GM12875 (cell line): ENCODE data around the gene HYAL1.

Experiments used
- H3K4me3 ChIP-seq: one replicate; pipeline ENCODE4 v1.5.1; 2011; ENCODE audit warnings: low read depth, low read length, control low read depth
- TF ChIP-seq, protein P1 (sequence below): IDR thresholded peaks from 2 replicates; pipeline ENCODE4 v1.5.1; 2011; ENCODE audit warnings: low read depth, mild to moderate bottlenecking, control low read depth, inconsistent platforms, low read length, moderate library complexity, borderline replicate concordance; ENCODE audit not compliant: insufficient read depth

HYAL1 gene, protein sequence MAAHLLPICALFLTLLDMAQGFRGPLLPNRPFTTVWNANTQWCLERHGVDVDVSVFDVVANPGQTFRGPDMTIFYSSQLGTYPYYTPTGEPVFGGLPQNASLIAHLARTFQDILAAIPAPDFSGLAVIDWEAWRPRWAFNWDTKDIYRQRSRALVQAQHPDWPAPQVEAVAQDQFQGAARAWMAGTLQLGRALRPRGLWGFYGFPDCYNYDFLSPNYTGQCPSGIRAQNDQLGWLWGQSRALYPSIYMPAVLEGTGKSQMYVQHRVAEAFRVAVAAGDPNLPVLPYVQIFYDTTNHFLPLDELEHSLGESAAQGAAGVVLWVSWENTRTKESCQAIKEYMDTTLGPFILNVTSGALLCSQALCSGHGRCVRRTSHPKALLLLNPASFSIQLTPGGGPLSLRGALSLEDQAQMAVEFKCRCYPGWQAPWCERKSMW

DNA sequence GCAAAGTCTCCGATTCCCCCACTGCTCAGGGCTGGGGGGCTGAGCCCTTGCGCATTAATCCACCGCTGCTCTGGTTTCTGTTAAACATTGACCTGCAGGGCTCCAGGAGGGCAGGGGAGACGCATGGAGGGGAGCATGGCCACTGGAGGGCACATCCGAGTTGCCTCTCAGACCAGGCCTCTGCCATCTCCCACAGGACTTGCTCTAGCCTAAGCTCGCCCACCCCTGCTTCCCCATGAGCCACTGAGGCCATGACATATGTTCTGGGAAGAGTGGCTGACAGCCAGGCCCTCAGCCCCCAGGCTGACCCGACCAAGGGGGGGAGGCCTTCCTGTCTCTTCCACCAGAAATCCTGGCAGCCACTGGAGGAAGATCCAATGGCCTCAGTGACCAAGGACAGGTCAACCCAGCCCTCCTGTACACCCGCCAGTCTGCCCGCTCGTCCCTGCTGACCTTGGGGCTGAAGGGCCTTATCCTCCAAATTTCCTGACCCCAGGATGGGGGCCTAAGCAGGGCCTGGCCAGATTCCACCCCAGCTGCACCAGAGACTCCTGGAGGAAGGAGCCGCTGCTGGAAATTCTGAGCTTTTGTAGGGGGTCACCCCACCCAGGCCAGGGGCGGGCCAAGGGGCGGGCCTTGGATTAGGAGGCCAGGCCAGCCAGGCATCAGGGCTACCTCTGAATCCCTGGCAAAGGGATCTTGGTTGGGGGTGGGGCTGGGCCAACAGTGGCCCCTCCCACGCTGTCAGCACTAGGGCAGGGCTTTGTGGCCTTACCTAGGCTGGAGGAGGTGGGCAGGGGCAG, at the start of gene HYAL1:
Gene HYAL1, minus strand, starts transcription at position 562 of the 803 bp plus-strand sequence. CDS start 618 bp downstream, outside the sequence.
- H3K4me3 ChIP-seq = no peak within 1 kb of the TSS
- TF ChIP-seq, protein P1, sequence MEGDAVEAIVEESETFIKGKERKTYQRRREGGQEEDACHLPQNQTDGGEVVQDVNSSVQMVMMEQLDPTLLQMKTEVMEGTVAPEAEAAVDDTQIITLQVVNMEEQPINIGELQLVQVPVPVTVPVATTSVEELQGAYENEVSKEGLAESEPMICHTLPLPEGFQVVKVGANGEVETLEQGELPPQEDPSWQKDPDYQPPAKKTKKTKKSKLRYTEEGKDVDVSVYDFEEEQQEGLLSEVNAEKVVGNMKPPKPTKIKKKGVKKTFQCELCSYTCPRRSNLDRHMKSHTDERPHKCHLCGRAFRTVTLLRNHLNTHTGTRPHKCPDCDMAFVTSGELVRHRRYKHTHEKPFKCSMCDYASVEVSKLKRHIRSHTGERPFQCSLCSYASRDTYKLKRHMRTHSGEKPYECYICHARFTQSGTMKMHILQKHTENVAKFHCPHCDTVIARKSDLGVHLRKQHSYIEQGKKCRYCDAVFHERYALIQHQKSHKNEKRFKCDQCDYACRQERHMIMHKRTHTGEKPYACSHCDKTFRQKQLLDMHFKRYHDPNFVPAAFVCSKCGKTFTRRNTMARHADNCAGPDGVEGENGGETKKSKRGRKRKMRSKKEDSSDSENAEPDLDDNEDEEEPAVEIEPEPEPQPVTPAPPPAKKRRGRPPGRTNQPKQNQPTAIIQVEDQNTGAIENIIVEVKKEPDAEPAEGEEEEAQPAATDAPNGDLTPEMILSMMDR = no peak

DNA sequence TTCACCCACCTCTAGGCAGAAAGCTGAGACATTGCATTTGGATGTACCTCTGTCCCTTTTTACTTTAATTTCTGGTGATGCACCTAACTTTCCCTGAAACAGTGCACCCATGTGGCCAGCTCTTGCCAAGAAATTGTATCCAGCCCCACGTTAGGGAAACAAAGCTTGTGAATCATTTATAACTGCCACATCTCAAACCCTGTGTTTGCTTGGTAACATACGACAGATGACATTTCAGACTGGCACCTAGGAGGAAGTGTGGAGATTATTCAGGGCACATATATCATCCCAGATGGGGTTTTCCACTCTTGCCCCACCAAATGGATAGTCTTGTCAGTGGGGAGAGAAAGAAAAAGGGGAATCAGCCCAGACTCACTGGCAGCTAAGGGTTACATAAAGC, 49.4 kb upstream of the HYAL1 start:
- TF ChIP-seq, protein P1 = 0 out of 2 replicates have a peak, but pooled peaks have one; percentile 10

DNA sequence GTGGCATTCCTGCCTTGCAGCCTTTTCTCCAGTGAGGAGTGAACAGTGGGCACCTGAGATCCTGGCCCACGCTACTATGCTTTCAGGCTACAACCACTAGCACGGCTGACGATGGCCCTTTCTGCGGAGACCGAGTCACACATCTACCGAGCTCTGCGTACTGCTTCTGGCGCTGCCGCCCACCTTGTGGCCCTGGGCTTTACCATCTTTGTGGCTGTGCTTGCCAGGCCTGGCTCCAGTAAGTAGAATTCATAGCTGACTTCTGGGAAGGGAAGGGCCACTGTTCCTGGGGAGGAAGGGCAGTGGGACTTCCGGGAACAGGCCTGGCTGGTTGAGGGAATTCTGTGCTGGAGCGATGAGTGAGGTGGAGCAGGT, 47.9 kb upstream of the HYAL1 start:
- TF ChIP-seq, protein P1 = no peak
- peak overlapping the region; percentile 99 for H3K4me3 ChIP-seq

More for the DNA sequence above, 49.4 kb upstream of the HYAL1 start:
- H3K4me3 ChIP-seq = no peak overlapping the region

DNA sequence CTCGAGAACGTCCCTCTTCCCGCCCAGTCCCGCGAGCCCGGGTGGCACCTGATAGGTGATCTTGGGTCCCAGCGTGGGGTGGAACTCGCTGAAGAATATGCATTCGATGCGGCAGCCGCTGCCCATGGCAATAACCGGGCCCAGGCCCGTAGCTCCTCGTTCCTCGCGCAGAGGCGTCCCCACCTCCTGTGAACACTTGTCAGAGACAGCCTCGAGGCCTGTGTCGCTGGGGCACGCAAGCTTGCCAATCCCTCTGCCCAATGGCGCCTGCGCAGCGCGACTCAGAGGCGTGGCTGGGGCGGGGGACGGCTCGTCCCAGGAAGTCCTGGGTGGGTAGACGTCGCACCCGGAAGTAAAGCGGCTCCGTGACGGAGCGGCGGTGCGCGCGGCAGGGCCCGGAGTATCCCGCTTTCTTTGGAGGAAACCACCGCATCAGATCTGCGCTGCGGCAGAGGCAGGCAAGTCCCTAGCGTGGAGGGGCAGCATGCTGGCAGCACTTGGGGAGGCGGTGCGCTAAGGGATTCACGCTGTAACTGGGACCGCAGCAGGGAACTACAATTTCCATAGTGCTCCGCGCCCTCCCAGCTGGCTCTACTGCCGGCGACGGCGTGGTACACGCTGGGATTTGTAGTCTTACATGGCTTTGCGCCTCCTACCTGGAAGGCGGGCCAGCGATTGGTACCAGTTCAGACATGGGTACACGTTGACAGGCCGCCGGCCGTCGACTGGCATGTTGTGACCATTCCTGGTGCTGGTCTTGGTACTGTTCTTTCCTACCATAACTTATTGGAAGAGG, 47.4 kb upstream of the HYAL1 start, which contains the start of the genes CYB561D2 and NPRL2:
Gene CYB561D2, plus strand, starts transcription at position 336 of the 796 bp plus-strand sequence. CDS start 572 bp downstream, outside the sequence.
Gene NPRL2, minus strand, starts transcription at position 249 of the 796 bp plus-strand sequence. Its CDS starts 123 bp downstream, at position 126.
- TF ChIP-seq, protein P1 = no peak
- peak within 1 kb of the TSS; percentile 99 for H3K4me3 ChIP-seq

DNA sequence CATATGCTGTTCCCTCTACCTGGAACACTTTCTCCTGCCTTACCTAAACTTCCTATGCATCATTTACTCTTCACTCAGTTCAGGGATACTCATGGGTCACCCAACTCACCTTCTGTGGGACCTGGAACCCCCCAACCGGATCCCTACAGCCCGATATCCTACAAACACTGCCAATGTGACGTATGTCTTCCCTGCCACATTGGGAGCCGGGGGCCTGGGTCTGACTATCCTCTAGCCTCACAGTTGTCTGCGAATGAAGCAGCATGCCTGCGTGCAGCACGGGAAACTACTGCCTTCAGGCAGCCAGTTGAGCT, 46.8 kb upstream of the HYAL1 start:
- TF ChIP-seq, protein P1 = no peak
- peak overlapping the region; percentile 99 for H3K4me3 ChIP-seq

DNA sequence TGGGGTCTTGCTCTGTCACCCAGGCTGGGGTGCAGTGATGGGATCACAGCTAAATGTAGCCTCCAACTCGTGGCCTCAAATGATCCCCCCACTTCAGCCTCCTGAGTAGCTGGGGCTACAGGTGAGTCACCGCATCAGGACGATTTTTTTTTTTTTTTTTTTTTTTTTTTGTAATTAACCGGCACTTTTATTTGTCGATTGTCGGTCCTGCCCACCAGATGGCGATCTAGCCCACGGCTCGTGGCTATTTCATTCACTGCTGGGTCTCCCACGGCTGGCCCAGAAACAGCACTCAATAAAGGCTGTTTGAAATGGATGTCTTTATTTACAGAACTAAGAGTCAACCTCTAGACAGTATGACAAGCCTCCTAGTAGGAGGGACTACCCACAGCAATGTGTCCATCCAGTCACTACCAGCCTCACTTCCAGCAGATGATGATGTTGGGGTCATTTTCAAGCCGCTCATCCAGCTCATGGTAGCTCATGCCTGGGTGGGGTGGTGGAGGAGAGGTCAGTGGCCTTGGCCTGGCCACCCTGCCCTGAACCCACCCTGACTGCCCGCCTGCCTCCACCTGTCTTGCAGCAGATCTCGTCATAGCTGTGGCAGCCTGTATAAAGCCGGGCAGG, 43.9 kb upstream of the HYAL1 start:
- TF ChIP-seq, protein P1 = peak; percentile 50; the same call in 1 of the 2 replicates
- H3K4me3 ChIP-seq = no peak overlapping the region
